ENCODE measurements around the gene PIBF1.

- no peak for TF ChIP-seq POLR2A (IDR thresholded peaks at IDR 0.05)
- TF ChIP-seq CTCF (IDR thresholded peaks at IDR 0.05): no peak
These were observed 86.3 kb downstream of the PIBF1 start for GRCh38 chr13:72868229-72868628.

Measured in adrenal gland (tissue), 5 donors.